ENCODE data around the gene HHATL. TPM values are rescaled to one million over a fixed set of nuclear protein-coding genes. Genes with fewer than 3 reads are reported as not detected.

The HHATL gene
- total RNA-seq, 3 donors from 2014 or later, result 0.70 TPM; not detected in 2

DNA sequence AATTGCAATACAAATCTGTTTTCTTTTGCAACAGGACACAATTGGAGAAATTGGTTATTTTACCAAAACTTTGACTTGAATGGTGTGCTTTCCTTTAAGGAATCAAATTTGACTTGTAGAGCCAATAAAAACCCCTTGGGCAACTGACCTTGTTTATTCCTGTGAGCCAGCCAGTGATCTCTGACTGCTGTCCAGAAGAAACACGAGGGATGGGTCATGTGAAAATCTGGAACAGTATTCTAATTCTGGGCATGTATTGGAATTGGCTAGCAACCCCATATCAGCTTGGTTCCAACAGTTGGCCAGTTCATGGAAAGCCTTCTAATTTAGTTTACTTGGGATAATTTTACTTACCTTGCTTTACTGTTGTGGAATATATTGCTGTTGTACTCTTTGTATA is 19.1 kb upstream of the HHATL start:
- H3K36me3 ChIP-seq (ENCODE audit: low read depth), result no peaks in the 10 kb centered on the region
- no peak for TF ChIP-seq CTCF (IDR thresholded peaks at IDR 0.05)
- intact Hi-C loops (cut with DNase I, micrococcal nuclease), result no loop called here
- no peak for DNase-seq
- no peaks in the 10 kb centered on the region for H3K4me1 ChIP-seq (ENCODE audit: low read depth)
- H3K9me3 ChIP-seq, result no peaks in the 10 kb centered on the region
- H3K4me3 ChIP-seq, result no peak overlapping the region
- ATAC-seq, result no peak

- ATAC-seq, result peak; percentile 82
- TF ChIP-seq CTCF (IDR thresholded peaks at IDR 0.05), result no peak
- intact Hi-C loops (cut with DNase I, micrococcal nuclease), result no loop called here
Observed at GRCh38 chr3:42720126-42720525, 17.5 kb upstream of the HHATL start.

DNA sequence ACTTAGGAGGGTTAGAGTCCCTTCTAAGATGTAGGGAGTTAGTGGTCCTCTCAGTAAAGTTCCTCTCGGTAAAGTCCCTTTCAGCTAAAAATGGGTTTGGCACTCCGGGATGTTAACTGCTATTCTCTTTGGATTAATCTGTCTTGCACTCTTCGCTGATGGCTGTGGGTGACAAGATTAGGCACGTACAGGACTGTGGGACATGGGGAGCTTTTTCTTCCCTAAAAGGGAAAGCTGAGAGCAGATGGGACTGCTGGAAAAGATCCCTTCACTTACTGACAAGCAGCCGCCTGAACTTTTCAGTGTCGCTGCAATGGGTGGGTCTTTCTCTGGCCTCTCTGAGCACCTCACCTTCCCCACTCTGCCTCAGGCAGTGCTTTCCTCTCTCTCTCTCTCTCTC is 16.4 kb upstream of the HHATL start:
- no peaks in the 10 kb centered on the region for H3K9me3 ChIP-seq
- H3K36me3 ChIP-seq (ENCODE audit: low read depth), result no peaks in the 10 kb centered on the region
- H3K4me3 ChIP-seq, result no peak overlapping the region
- no peak for DNase-seq
- no peak for TF ChIP-seq CTCF (IDR thresholded peaks at IDR 0.05)
- ATAC-seq, result no peak
- H3K4me1 ChIP-seq (ENCODE audit: low read depth), result no peaks in the 10 kb centered on the region
- intact Hi-C loops (cut with DNase I, micrococcal nuclease), result no loop called here

More at GRCh38 chr3:42720126-42720525, 17.5 kb upstream of the HHATL start:
- no peak overlapping the region for H3K4me3 ChIP-seq
- no peaks in the 10 kb centered on the region for H3K4me1 ChIP-seq (ENCODE audit: low read depth)
- no peaks in the 10 kb centered on the region for H3K36me3 ChIP-seq (ENCODE audit: low read depth)
- no peak for DNase-seq
- H3K9me3 ChIP-seq, result no peaks in the 10 kb centered on the region

- intact Hi-C loops (cut with DNase I, micrococcal nuclease), result no loop called here
- no peak for TF ChIP-seq CTCF (IDR thresholded peaks at IDR 0.05)
- H3K4me3 ChIP-seq, result no peak overlapping the region
Observed at GRCh38 chr3:42718338-42718737, 15.7 kb upstream of the HHATL start.

GRCh38 chr3:42717306-42717705 is 14.7 kb upstream of the HHATL start:
- H3K4me1 ChIP-seq (ENCODE audit: low read depth), result no peaks in the 10 kb centered on the region
- intact Hi-C loops (cut with DNase I, micrococcal nuclease), result no loop called here
- no peak overlapping the region for H3K4me3 ChIP-seq
- DNase-seq (no peak), ATAC-seq (no peak)
- H3K36me3 ChIP-seq (ENCODE audit: low read depth), result no peaks in the 10 kb centered on the region
- TF ChIP-seq CTCF (IDR thresholded peaks at IDR 0.05), result no peak
- no peaks in the 10 kb centered on the region for H3K9me3 ChIP-seq

More at GRCh38 chr3:42718338-42718737, 15.7 kb upstream of the HHATL start:
- Histone ChIP-seq H3K9me3 (no peaks in the 10 kb centered on the region), H3K4me1 (ENCODE audit: low read depth) (no peaks in the 10 kb centered on the region), H3K36me3 (ENCODE audit: low read depth) (no peaks in the 10 kb centered on the region)
- no peak for DNase-seq
- ATAC-seq, result no peak

Data from mucosa of descending colon (tissue), 3 donors.